Fibroblast of lung (primary cell): ENCODE data around the gene NFE2.

Experiments used
- EZH2 ChIP-seq: IDR thresholded peaks from 2 replicates; pipeline ENCODE4 v1.5.1; 2012; ENCODE audit warnings: low read length, control low read depth, mild to moderate bottlenecking; ENCODE audit errors: missing control alignments
- TF ChIP-seq, protein P1 (sequence below), 2 donors: IDR thresholded peaks in 1 of 2; conservative IDR thresholded peaks in 1 of 2; 1 replicate in 1 of 2; 2 replicates in 1 of 2; pipeline ENCODE4 v1.5.1; 2011 to 2012; ENCODE audit warnings: low read length in 2 of 2, control low read depth in 1 of 2, inconsistent platforms in 1 of 2, low read depth in 1 of 2, mild to moderate bottlenecking in 1 of 2

DNA sequence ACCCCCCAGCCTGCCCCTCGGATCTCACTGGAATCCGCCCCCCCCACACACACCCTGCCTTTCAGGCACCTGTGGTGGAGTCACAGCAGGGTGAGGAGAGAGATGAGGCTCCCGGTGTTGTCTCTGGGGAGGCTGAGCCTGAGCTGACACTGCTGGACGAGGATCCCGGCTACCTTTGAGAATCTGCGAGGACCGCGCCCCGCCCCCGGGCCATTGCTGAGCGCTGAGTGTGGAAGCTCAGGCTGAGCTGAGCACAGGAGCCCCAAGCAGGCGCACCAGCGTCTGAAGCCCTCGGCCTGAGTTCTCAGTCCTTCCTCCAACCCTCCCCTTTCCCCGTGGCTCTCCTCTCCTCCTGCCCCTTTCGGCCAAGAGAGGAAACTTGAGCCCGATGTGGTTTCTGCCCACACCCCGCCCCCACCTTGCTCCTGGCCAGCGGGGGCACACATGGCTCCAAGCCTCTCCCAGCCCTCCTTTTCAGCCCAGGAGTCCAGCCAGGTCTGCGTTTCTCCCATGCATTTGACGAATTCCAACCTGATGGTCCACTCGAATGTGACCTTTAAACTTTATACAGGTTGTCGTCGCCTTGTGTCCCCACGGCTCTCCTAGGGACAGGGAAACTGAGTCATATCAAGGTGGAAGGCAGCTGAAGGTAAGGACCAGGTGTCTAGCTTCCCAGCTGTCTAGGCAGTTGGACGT lies at the start of gene NFE2:
- no peak for TF ChIP-seq EZH2
- TF ChIP-seq, protein P1, sequence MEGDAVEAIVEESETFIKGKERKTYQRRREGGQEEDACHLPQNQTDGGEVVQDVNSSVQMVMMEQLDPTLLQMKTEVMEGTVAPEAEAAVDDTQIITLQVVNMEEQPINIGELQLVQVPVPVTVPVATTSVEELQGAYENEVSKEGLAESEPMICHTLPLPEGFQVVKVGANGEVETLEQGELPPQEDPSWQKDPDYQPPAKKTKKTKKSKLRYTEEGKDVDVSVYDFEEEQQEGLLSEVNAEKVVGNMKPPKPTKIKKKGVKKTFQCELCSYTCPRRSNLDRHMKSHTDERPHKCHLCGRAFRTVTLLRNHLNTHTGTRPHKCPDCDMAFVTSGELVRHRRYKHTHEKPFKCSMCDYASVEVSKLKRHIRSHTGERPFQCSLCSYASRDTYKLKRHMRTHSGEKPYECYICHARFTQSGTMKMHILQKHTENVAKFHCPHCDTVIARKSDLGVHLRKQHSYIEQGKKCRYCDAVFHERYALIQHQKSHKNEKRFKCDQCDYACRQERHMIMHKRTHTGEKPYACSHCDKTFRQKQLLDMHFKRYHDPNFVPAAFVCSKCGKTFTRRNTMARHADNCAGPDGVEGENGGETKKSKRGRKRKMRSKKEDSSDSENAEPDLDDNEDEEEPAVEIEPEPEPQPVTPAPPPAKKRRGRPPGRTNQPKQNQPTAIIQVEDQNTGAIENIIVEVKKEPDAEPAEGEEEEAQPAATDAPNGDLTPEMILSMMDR (conservative IDR thresholded peaks at IDR 0.05 in 1 of 2, IDR thresholded peaks at IDR 0.05 in 1 of 2; ENCODE audit: low read depth in 1 of 2, low read length in 2 of 2) = peak in 1 of 2 donors; percentile 16
